ENCODE results near the gene CA12. TPM values are rescaled to one million over a fixed set of nuclear protein-coding genes. Genes with fewer than 3 reads are reported as not detected.

The CA12 gene
- total RNA-seq, 2 experiments from 2014 or later = 0.07 to 0.10 TPM

DNA sequence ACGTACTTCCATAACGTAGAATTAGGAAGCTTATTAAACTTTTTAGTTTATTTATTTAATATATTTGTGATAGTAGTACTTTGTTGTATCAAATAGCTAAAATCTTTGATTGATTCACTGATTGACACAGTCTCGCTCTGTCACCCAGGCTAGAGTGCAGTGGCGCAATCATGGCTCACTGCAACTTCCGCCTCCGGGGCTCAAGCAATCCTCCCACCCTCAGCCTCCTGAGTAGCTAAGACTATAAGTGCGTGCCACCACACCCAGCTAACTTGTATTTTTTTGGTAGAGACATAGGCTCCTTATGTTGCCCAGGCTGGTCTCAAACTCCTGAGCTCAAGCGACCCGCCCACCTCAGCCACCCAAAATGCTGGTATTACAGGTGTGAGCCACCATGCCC is 98.5 kb downstream of the CA12 start:
- intact Hi-C loops (cut with micrococcal nuclease) = loop anchor here (10.0 kb wide), 1 partner anchor 782 kb away; no protein-coding TSS in a partner anchor
- no peak overlapping the region for H3K27ac Mint-ChIP-seq
- ChIA-PET CTCF (interaction anchor here (1.0 to 1.7 kb wide), 2 partner anchors 120 to 235 kb away, joined by 4 to 6 read pairs; no protein-coding TSS in a partner anchor), POLR2A (no interaction called here)
- no peaks in the 10 kb centered on the region for H3K27me3 Mint-ChIP-seq
- peaks cover 2% of the 10 kb centered on the region for H3K36me3 Mint-ChIP-seq
- H3K4me1 Mint-ChIP-seq (ENCODE audit: low read depth) = peaks cover 8% of the 10 kb centered on the region
- H3K9me3 Mint-ChIP-seq = no peaks in the 10 kb centered on the region
- no peak for DNase-seq
- H3K4me3 Mint-ChIP-seq = no peak overlapping the region

DNA sequence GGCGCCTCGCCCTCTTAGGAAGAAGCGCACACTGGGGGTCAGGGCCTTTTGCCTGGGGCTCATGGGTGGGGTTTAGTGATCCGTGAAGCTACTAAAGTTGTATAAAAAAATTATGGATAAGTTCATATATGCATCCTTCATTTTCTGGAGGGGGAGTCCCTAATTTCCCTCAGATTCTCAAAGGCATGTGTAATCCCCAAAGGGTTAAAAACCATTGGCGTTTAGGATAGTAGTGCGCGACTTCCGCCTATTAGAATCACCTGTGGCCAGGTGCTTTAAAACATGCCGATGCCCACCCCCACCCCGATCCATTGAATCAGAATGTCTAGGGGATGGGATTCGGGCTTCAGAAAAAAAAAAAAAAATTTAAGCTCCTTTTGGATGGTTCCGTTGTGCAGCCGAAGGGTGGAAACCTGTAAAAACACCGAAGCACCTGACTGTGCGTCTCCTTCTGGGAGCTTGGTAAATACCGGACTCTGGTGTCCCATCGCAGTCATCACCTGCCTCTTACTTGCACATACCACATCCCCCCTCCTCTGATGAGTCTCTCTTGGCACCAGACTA is 103.7 kb downstream of the CA12 start:
- ChIA-PET POLR2A (interaction anchor here (0.6 to 1.4 kb wide), 2 partner anchors 83 to 87 kb away, joined by 3 read pairs; no protein-coding TSS in a partner anchor), CTCF (interaction anchor here (1.0 to 1.3 kb wide), 2 partner anchors 11 to 230 kb away, joined by 3 read pairs; no protein-coding TSS in a partner anchor)
- H3K27me3 Mint-ChIP-seq = no peaks in the 10 kb centered on the region
- no peak for DNase-seq
- peaks cover 18% of the 10 kb centered on the region for H3K4me1 Mint-ChIP-seq (ENCODE audit: low read depth)
- no peaks in the 10 kb centered on the region for H3K9me3 Mint-ChIP-seq
- no peak overlapping the region for H3K27ac Mint-ChIP-seq
- H3K4me3 Mint-ChIP-seq = peak overlapping the region; percentile 70
- intact Hi-C loops (cut with micrococcal nuclease) = loop anchor here (2.0 to 10.0 kb wide), 4 partner anchors 41 to 233 kb away; partner anchors contain the start of genes RPS27L and TPM1
- no peaks in the 10 kb centered on the region for H3K36me3 Mint-ChIP-seq

DNA sequence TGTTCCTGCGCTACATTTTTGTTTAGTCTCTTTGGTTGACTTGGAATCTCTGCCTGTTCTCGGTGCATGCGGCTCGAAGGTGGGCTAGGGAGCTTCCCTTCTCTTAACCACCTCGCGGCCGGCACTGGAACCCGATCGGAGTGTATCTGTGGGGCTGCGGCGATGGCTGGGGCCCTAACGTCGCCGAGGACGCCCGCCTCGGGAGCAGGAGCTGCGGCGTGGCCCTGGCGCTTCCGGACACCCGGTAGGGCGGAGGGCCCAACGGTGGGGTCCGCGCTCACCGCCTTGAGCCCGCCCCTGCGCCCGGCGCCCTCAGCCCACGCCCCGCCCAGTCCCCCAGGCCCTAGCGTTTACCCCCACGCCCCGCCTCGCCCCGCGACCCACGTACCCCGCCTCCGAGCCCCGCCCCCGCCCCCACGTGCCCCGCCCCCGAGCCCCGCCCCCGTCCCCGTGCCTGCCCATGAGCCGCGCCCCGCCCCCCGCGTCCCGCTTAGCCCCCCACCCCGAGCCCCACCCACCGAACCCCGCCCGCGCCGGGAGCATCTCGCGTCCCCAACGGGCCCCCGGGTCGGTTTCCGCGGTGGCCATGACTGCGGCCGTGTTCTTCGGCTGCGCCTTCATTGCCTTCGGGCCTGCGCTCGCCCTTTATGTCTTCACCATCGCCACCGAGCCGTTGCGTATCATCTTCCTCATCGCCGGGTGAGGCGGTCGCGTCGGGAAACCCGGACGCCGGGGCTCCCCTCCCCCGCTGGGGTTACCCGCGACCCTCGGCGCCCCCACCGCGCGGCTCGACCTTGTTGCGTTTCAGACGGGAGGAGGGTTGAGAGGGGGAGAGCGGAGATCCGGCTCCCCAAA is 104.4 kb downstream of the CA12 start, which contains the start of gene APH1B:
Gene APH1B, plus strand, starts transcription at position 568 of the 855 bp plus-strand sequence. Its CDS starts 19 bp downstream, at position 587.
- Mint-ChIP-seq H3K4me3 (peak within 1 kb of the TSS; percentile 80), H3K4me1 (ENCODE audit: low read depth) (peaks cover 20% of the 10 kb centered on the region), H3K27me3 (no peaks in the 10 kb centered on the region), H3K9me3 (no peaks in the 10 kb centered on the region), H3K27ac (peak within 1 kb of the TSS; percentile 59), H3K36me3 (no peaks in the 10 kb centered on the region)
- intact Hi-C loops (cut with micrococcal nuclease) = loop anchor here (2.0 to 10.0 kb wide), 4 partner anchors 40 to 232 kb away; partner anchors contain the start of genes RPS27L and TPM1
- peak; percentile 80 for DNase-seq
- ChIA-PET CTCF (interaction anchor here (1.0 to 2.5 kb wide), 4 partner anchors 11 to 229 kb away, joined by 3 to 12 read pairs (median 4); no protein-coding TSS in a partner anchor), POLR2A (interaction anchor here (0.6 to 1.4 kb wide), 4 partner anchors 65 to 120 kb away, joined by 3 to 6 read pairs (median 3); partner anchors contain the start of gene RPS27L)

DNA sequence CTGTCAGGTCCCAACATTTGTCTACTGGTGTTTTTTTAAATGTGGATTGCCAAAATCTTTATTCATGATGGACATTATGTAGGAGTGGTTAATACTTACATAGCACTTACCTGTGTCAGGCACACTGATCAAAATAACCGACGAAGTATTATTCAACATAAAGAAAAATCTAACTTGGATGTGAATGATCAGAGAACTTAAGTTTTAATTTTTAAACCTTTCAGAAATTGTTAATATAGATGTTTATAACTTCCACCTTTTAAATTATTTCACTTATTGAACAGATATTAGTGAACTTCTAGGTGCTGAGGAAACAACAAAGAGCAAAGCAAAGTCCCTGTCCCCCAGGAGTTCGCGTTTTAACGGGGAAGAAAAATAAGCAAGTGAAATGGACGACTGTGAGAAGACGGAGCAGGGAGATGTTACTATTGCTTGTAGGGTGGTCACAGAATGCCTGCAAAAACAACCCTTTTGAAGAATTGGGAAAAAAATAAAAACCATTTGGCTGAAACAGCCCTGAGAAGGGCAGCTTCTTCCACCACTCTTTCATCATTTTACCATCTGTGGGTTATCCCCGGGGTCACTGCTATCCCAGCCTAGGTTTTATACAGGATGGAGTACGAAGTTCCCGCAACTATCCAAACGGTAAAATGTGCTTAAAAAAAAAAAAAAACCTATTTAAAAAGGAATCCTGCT is 105.2 kb downstream of the CA12 start:
- DNase-seq = no peak
- peak overlapping the region; percentile 59 for H3K27ac Mint-ChIP-seq
- no peaks in the 10 kb centered on the region for H3K9me3 Mint-ChIP-seq
- CTCF ChIA-PET = interaction anchor here (1.1 to 2.5 kb wide), 2 partner anchors 12 to 126 kb away, joined by 6 to 12 read pairs; no protein-coding TSS in a partner anchor
- peaks cover 20% of the 10 kb centered on the region for H3K4me1 Mint-ChIP-seq (ENCODE audit: low read depth)
- peak overlapping the region; percentile 80 for H3K4me3 Mint-ChIP-seq
- POLR2A ChIA-PET = interaction anchor here (1.1 to 1.4 kb wide), 3 partner anchors 64 to 119 kb away, joined by 3 to 6 read pairs (median 3); partner anchors contain the start of gene RPS27L
- intact Hi-C loops (cut with micrococcal nuclease) = loop anchor here (2.0 to 10.0 kb wide), 4 partner anchors 39 to 232 kb away; partner anchors contain the start of genes RPS27L and TPM1
- no peaks in the 10 kb centered on the region for H3K36me3 Mint-ChIP-seq
- no peaks in the 10 kb centered on the region for H3K27me3 Mint-ChIP-seq

DNA sequence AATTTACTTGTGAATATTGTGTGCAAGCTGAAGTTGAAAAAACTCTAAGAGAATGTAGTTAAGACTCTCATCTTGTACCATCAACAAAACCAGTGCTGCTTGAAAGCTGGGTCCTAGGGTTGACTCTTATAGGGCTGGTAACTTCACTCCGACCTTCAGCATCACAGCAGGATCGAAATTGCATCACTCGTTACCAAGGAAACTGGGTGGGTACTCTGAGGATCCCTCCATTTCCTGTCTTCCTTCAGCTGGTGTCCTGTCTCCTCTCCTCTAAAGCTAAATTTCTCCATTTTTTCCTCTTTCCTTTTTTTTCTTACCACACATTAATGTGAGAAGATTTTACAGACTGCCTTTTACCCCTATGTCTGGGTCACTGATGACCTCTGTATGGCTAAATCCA is 107.2 kb downstream of the CA12 start:
- ChIA-PET POLR2A (no interaction called here), CTCF (interaction anchor here (0.9 to 1.7 kb wide), 2 partner anchors 82 to 227 kb away, joined by 3 to 6 read pairs; no protein-coding TSS in a partner anchor)
- H3K27ac Mint-ChIP-seq = no peak overlapping the region
- intact Hi-C loops (cut with micrococcal nuclease) = loop anchor here (10.0 kb wide), 1 partner anchor 230 kb away; the partner anchor contains the start of gene TPM1
- no peaks in the 10 kb centered on the region for H3K36me3 Mint-ChIP-seq
- H3K27me3 Mint-ChIP-seq = no peaks in the 10 kb centered on the region
- H3K9me3 Mint-ChIP-seq = no peaks in the 10 kb centered on the region
- H3K4me1 Mint-ChIP-seq (ENCODE audit: low read depth) = peaks cover 22% of the 10 kb centered on the region
- no peak overlapping the region for H3K4me3 Mint-ChIP-seq
- DNase-seq = no peak

Other genes starting within 250 kb of the CA12 start
- gene RPS27L, start 224.4 kb downstream of the CA12 start, total RNA-seq = 100 to 1,000 TPM; 139 to 140 TPM
- gene RAB8B, start 192.2 kb downstream of the CA12 start, total RNA-seq = 100 to 1,000 TPM; 109 to 119 TPM
- 1 to 10 TPM; 6.6 to 7.0 TPM for gene APH1B, start 104.2 kb downstream of the CA12 start, total RNA-seq
- gene USP3, start 122.7 kb upstream of the CA12 start, total RNA-seq = 10 to 100 TPM; 46.1 to 48.9 TPM
- gene FBXL22, start 215.5 kb upstream of the CA12 start, total RNA-seq = under 1 TPM; 0.48 to 0.74 TPM